ENCODE results near the gene CADPS2.
"Not testable (repeated sequence)": the region's sequence is repeated elsewhere in the genome, so short reads cannot be mapped to it uniquely, and the experiment has no call there.

Gene CADPS2

DNA sequence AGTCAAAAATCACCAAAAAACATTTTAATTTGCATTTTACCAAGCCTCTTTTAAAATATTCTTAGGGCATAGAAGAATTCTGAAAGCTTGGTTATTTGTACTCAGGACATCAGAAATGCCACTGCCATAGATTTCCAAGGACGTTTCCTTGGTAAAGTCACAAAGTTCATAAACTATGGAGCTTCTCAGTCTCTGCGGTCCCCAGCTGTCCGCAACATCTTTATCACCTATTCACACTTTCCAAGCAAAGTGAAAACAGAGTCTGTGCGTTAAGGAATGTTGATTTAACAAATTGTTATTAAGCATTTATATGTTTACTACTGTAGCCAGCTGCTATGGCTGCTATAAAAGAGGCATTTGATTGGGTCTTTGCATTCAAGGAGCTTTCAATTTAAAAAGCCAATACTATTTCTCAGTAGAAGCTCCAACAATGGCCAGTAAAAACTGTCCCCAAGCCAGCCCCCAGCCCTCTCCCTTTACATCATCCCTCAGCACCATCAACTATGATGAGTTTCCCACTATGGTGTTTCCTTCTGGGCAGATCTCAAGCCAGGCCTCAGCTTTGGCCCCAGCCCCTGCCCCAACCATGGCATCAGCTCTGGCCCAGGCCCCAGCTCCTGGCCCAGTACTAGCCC is 36.8 kb downstream of the CADPS2 start:
- no peak for DNase-seq

DNA sequence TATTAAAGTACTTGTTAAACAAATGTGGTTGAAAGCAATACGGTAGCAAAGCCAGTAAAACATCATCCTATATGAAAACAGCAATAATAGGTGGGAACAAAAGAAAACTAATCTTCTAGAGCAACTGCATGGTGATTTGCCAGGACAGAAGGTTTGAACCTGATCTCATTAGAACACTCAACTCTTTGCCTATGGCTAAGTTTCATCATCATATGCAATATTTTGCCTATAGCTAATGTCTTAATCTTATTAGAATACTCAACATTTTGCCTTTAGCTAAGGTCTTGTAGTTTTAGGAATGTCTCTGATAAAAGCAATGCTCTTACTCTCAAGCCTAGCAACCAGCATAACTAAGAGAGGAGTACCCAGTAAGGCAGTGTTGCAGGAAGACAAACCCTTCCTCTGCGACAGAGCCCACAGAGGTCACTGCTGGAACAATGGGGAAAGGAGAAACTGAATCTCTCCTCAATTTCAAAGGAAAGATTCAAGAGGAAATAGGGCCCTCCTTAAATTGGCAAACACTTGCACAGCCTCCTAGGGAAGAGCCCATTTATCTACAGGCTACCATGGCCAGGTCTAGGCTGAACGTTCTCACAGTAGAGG is 38.3 kb downstream of the CADPS2 start:
- DNase-seq = no peak

DNA sequence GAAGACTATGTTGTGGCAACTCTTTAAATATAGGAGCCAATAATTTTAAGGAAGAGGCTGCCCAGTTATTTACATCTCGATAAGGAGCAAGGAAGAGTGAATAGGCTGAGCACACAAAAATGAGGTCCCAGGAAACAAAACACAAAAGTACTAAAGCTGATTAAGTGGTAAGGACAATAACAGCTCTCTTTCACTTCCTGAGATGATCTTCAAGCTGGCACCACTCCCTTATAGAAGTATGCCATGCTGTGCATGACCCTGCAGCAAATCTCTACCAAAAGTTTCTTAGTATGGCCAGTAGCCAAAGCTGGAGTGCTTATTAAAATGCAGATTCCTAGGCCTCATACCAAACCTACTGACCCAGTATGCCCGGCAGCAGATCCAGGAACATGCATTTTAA is 39.7 kb downstream of the CADPS2 start:
- DNase-seq = no peak

DNA sequence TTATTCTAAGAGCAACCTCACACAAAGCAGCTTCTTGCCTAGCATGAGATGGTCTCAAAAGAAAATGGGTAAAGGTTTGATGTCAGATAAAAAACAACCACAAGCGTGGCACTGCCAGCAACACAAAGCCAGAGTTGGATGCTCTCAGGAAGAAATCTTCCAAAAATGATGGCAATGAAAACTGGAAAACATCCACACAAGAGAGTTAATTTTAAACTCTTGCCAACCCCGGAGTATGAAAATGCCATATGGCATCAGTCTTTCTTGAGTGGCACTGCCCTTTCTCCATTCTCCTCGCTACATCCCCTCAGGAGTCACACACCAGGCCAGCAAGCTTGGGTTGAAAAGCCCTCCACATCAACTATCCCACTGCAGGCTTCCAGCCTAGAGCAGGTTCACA is 41.0 kb downstream of the CADPS2 start:
- DNase-seq = no peak

DNA sequence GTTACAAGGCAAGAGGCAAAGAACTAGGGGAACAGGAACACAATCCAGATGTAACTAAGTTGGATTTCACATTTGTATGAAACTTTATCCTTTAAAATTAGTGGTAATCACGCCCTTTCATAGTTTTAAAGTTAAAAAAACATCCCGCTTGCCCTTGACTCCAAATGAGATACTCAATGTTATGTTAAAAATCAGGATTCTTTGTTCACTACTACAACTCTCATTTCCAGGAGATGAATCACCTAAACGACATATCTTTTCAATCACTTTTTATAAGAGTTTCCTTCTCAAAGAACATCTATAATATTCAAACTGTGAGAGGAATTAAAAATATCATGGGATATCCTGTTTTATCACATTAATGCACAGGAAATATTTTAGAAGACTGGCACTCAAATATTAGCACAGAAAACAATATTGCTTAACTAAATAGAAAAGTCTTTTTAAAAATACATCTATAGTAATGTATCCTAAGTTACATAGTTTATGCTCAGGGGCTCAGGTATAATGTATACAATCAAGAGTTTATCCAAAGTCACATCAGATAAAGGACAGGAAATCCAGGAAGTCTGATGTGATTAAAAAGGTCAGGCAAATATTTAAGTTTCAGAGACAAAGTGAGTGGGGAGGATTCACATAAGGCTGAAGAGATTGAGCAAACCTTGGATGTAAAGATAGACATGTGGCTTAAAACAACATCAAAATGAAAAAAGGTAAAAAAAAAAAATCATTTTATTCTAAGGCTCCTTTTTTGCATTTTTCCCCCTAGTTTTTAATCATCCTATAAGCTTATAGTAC is 41.9 kb downstream of the CADPS2 start:
- DNase-seq = no peak

DNA sequence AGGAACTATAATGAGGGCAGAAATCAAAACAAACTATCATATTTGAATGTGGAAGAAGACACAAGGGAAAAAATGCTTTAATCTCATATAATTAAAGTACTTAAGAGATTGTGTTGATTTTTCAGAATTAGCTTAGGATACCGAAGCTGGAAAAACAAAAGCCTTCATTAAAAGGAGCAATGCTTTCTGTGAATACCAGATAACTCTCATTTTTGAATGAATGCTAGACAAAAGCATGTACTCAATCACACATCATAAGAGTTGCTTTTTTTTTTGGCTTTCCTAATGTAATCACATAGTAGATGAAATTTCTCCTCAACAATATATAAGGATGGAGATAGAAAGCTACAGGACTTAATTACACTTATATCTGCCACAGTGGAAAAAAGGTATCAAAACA is 43.3 kb downstream of the CADPS2 start:
- DNase-seq = no peak

DNA sequence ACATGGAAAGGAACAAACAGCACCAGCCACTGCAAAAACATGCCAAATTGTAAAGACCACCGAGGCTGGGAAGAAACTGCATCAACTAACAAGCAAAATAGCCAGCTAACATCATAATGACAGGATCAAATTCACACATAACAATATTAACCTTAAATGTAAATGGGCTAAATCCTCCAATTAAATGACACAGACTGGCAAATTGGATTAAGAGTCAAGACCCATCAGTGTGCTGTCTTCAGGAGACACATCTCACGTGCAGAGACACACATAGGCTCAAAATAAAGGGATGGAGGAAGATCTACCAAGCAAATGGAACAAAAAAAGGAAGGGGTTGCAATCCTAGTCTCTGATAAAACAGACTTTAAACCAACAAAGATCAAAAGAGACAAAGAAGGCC is 50.0 kb downstream of the CADPS2 start:
- not testable (repeated sequence) for DNase-seq

DNA sequence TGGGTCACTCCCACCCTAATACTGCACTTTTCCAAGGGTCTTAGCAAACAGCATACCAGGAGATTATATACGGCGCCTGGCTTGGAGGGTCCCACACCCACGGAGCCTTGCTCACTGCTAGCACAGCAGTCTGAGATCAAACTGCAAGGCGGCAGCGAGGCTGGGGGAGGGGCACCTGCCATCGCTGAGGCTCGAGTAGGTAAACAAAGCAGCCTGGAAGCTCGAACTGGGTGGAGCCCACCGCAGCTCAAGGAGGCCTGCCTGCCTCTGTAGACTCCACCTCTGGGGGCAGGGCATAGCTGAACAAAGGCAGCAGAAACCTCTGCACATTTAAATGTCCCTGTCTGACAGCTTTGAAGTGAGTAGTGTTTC is 51.7 kb downstream of the CADPS2 start:
- DNase-seq = not testable (repeated sequence)

DNA sequence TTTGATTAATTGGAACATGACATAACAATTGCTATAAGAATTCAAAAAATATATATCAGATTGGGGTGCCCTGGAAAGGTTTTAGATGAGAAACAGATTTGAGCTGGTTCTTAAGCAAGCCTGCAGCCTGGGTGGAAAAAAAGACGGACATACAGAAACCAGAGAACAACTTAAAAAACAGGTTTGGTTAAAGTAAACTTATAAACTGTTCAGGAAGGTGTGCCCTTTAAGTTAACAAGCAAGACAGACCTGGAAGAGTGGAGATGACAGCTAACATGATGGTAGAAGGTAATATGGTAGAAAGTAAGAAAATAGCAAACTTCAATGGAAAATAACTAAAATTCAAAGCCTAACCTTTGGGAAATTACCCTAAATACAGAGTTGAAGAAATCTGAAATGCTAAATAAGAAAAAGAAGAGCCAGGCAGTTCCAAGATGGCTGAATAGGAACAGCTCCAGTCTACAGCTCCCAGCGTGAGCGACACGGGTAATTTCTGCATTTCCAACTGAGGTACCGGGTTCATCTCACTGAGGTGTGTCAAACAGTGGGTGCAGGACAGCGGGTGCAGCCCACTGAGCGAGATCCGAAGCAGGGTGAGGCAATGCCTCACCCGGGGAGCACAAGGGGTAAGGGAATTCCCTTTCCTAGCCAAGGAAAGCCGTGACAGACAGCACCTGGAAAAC is 52.2 kb downstream of the CADPS2 start:
- DNase-seq = no peak

DNA sequence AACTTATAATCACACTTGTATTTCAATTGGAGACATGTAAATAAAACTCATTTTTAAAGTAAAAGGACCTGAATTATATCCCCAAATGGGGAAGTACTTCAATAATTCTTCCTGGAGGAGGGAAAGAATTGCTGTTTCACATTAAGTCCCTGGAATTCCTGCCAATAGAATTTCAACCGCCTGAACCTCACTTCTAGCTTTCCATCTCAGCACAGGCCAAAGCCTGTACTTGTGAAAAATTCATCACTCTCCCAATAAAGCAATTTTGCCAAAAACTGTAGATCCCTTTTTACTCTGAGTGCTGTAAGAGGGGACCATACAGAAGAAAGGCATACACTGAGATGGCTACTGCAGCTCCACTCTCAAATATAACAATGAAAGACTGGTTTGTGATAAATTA is 54.8 kb downstream of the CADPS2 start:
- no peak for DNase-seq

DNA sequence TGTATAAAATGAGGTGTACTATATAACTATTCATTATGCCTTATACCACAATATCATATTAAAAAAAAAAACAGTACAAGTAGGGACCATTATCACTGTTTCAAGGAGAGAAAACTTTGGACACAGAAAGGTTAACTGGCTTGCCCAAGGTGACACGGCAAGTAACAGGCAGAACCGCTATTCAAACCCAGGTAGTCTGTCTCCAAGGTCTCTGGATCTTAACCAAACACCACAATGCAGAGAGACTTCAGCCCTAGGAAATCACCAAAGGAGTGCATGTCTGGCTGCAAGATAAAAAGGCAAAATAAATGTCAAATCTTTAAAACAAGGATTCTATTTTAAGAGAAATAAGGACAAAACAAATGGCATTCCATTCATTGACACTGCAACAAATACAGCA is 56.3 kb downstream of the CADPS2 start:
- no peak for DNase-seq

DNA sequence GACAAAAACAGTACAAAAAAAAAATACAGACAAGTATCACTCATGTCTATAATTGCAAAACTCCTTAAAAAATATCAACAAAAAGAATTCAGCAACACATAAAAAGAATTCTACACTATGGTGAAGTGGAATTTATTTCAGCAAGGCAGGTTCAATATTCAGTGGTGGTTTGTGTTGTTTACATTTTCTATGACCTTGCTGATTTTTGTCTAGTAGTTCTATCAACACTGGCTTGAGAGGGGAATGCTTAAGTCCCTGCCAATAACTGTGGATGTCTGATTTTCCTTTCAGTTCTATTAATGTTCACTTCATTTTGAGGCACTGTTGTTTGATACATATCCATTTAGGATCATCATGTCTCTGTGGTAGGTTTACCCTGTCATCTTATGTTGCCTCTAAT is 58.5 kb downstream of the CADPS2 start:
- DNase-seq = no peak

DNA sequence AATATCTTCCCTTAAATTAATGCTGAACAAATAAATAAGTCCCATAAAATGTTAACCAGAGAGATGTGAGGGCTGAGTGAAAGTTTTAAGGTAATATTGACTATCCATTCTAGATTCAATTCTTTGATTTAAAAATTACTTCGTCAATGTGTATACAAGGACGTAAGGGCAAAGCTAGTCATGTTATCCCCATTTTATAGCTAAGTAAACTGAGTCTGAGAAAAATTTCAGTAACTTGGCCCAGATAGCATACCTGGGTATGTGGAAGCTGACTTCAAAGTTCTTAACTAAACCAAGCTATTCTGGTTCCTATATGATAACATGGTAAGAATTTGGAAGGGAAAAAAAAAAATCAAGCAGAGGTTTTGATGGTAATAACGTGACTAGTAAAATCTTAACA is 72.4 kb downstream of the CADPS2 start:
- no peak for DNase-seq

DNA sequence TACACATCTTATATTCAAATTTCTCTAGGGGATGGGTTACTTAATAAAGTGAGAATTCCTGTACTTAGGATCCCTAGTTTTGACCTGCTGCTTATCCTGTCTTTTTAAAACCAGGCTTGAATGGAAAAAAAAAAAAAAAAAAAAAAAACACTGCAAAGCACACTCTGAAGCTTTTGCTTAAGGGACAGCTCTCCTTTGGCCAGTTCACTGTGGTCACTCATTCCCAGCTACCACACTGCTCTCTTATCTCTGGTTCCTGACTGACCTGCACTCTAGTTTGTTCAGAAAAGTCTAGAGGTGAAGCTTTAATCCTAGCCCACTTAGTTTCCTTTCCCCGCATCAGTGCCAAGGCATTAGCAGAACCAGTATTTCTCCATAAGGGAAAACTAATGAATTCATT is 82.4 kb downstream of the CADPS2 start:
- no peak for DNase-seq

DNA sequence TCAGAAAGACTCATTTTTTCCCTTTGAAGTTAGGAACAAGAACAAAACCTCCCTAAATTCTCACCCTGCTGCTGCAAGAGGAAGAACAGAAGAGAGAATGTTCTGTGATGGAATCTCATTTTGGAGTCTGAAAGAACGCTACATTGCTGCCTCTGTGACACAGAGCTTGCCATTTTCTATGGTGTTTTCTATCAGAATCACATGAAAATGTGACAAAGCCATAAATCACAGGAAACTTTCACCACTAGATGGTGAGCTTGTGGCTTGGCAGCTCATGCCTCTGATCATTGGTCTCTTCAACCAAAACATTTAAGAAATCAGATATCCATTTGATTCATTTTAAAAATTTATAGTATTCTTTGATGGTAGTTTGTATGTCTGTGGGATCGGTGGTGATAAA is 82.9 kb downstream of the CADPS2 start:
- no peak for DNase-seq

DNA sequence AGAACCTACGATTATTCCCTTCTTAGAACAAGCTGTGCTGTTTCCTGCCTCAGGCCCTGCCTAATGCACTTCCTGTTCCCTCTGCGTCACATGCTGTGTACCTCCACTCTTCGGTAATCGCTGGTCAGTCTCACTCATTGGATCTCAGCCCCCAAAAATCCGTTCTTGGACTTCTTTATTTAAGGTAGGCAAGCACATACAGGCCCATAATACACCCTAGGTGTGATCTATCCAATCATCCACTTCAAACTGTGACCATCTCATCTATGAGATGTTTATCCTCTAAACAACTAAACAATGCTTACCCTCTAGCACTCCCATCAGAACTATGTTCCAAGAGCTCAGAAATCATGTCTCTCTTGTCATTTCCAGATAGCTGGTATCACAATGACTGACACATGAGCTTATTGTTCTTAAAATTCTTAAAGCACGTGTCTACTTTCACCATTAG is 83.9 kb downstream of the CADPS2 start:
- no peak for DNase-seq

DNA sequence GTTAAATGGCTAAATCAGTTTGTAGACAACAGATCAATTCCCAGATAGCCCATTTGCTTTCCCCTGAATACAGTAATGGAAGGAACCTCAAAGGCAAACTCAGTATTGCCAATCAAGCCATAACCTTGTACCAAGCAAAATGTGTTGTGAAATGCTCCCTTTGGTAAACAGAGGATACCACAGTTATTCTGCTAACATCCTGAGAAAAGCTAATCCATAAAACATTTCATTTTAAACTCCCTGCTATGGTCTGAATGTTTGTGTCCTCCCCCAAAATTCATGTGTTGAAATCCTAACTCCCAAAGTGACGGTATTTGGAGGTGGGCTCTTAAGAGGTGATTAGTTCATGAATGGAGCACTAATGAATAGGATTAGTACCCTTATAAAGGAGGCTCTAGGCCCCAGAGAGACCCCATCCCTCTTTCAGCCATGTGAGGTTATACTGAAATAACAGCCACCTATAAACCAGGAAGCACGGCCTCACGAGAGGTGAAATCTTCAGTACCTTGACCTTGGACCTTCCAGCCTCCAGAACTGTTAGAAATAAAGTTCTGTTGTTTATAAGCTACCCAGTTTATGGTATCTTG is 94.2 kb downstream of the CADPS2 start:
- DNase-seq = no peak

DNA sequence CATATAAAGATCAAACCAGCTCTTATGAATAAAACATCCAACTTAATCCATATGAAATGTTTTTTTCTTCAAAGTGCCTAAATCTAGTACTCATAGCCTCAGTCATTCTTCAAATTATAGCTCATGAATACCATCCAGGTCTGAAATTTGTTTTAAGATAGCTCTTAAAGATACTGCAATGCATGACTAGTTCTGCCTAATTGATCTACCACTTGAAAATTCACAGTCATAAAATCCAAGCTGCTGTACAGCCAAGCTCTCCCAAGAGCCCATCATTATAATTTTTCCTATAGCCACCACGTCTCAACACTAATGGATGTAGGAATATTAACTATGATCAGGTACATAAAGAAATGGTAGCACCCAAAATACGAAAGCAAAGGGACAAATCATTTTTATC is 95.7 kb downstream of the CADPS2 start:
- DNase-seq = no peak

DNA sequence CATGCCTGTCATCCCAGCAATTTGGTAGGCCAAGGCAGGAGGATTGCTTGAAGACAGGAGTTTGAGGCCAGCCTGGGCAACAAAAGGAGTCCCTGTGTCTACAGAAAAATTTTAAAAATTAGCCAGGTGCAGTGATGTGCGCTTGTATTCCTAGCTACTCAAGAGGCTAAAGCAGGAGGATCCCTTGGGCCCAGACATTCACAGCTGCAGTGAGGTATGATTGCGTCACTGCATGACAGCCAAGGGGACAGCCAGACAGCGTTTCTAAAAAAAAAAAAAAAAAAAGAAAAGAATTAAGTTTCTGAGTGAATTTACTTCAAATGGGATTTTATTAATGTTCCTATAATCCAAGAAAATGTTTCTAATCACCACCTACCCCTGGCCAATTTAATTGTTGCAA is 96.1 kb downstream of the CADPS2 start:
- no peak for DNase-seq

DNA sequence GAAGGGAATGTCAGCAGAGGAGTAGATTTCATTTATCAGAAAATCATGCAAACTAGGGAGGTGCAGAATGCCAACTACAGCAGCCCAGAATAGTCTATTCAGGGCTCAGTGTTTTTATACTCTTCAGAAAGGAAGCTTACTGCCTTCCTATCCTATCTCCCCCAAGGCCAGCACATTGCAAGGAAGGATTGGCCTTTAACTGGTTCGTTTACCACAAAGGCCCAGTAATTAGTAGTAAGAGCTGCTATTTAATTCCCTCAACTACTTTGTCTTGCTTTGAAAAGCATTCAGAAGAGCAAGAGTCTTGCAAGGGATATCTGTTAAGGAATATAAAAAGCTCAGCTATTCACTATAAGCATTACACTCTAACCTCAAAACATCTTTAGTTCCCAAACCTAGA is 97.1 kb downstream of the CADPS2 start:
- DNase-seq = no peak

DNA sequence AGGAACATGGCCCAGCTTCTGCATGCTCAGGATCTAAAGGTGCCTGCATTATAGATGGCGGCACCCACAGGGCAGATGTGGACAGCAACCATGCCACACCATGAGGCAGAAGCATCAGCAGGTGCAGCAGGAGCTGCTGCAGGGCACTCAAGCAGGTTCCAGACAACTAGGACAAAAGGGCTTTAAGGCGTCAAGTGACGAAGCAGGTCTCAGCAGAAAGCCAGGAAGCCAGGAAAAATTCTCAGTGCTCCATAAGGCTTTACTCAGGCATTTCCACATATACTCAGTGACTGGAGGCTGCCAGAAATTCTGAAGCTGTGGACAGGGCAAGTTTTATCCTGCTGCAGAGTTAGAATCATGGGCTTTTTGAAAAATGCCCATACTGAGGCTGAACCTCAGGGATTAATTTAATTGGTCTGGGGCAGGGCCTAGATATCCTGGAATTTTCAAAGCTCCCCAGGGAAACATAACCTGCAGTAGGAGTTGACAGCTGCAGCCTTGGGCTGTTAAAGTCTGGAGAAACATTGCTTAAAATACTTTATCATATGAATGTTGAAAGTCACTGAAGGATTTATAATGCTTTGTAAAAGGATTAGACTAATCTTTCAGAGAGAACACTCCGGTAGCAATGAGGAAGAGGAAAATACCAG is 115.4 kb downstream of the CADPS2 start:
- no peak for DNase-seq

DNA sequence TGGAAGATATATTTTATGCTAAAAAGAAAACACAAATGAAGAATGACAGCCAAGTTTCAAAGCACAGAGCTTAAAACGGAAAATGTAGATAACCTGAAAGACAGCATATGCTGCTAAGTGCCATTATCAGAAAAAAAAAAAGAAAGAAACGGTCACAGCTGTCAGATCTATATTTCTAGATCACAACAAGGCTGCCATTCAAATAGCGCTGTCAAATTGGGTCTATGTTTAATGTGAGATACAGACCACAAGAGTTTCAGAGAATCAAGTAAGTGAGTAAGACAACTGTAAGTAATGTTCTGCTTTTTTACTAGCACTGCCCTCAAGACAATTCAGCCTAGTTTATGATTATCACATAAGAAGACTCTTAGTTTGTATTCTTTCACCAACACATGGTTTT is 117.4 kb downstream of the CADPS2 start:
- no peak for DNase-seq

DNA sequence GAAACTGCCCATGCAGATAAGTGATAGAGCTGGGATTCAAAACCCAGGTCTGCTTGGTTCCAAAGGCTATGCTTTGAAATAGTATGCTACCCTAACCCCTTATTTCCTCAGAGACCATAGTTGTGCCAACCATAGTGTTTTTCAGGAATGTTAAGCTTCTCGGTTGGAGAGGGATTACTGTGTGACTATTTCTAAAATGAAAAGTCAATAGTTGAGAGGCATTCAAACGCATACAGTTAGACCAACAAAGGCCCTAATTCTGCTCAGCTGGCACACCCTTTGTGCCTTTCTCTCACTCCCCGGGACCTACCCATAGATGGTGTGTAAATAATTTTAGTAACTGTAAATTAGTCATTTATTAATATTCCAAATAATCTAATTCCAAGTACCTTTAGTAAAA is 118.9 kb downstream of the CADPS2 start:
- no peak for DNase-seq

All from activated CD4-positive, alpha-beta T cell treated with anti-CD3 and anti-CD28 coated beads for 4 hours (primary cell).